ENCODE measurements around the gene PTGDR.

- TF ChIP-seq CTCF (IDR thresholded peaks at IDR 0.05) (no peak), POLR2AphosphoS5 (IDR thresholded peaks at IDR 0.05) (no peak)
Measured at GRCh38 chr14:52220924-52221811, 46.3 kb upstream of the PTGDR start.

All from transverse colon (tissue), 4 donors.